Endothelial cell of umbilical vein (primary cell): Measurements from ENCODE around the gene ARHGEF28. TPM values are rescaled to one million over a fixed set of nuclear protein-coding genes. Genes with fewer than 3 reads are reported as not detected.

Experiments used
- BruUV-seq: library from RNA; stranded (reverse); fragments of 400-500 nt; replicated peaks from 2 replicates; lab custom pipeline; 2021; lab: Mats Ljungman, UMichigan
- CTCF ChIA-PET: fragments of 300-600, 350-600 bp; sonication (Branson Sonifier 250); formaldehyde crosslinking; loops from one replicate; lab custom pipeline; 2021; ENCODE audit warnings: antibody characterized with exemption, inconsistent platforms; lab: Charles Lee
- POLR2A ChIA-PET: fragments of 300-600, 350-600 bp; sonication (Branson Sonifier 250); formaldehyde crosslinking; loops from one replicate; lab custom pipeline; 2021; ENCODE audit warnings: antibody characterized with exemption, inconsistent platforms; lab: Charles Lee
- DNase-seq: peaks from one replicate; pipeline ENCODE4 v3.0.0-alpha.2; 2011; ENCODE audit warnings: low read depth, low spot score
- FAIRE-seq: peaks from 2 replicates; lab custom pipeline; 2011; peaks lifted over from hg19 to GRCh38; lab: Jason Lieb, UNC
- H2AFZ ChIP-seq: 2 replicates; pipeline ENCODE4 v1.6.0; 2012; ENCODE audit warnings: low read depth, low read length, control low read depth, inconsistent platforms
- H3K27ac ChIP-seq: 2 replicates; pipeline ENCODE4 v1.5.1; 2011; ENCODE audit warnings: low read depth, mild to moderate bottlenecking, control low read depth, low read length, moderate library complexity; ENCODE audit not compliant: insufficient read depth
- H3K27me3 ChIP-seq, 2 experiments: 2 replicates each; pipeline versions ENCODE4 v1.6.0 to v1.6.1; 2011; ENCODE audit warnings: low read length in 2 of 2, mixed read lengths in 1 of 2; ENCODE audit not compliant: control insufficient read depth in 2 of 2, insufficient read depth in 2 of 2
- H3K36me3 ChIP-seq, 2 experiments: 2 replicates in 1 of 2; 3 replicates in 1 of 2; pipeline ENCODE4 v1.5.1; 2011; ENCODE audit warnings: low read length in 2 of 2, mild to moderate bottlenecking in 1 of 2, moderate library complexity in 1 of 2; ENCODE audit not compliant: control insufficient read depth in 2 of 2, insufficient read depth in 2 of 2; ENCODE audit errors: extremely low read depth in 1 of 2
- H3K4me1 ChIP-seq: 3 replicates; pipeline ENCODE4 v1.5.1; 2011; ENCODE audit warnings: mild to moderate bottlenecking, low read length; ENCODE audit not compliant: control insufficient read depth, insufficient read depth; ENCODE audit errors: extremely low read depth
- H3K4me2 ChIP-seq: 2 replicates; pipeline ENCODE4 v1.6.1; 2011; ENCODE audit warnings: low read length, control low read depth, mixed read lengths; ENCODE audit not compliant: insufficient read depth
- H3K4me3 ChIP-seq, 3 experiments: fragments of 200-600 bp in 1 of 3; sonication (generic), shearing (Covaris generic) in 1 of 3; replicated peaks in 1 of 3; 2 replicates each; pipeline ENCODE4 v1.5.1; 2011 to 2016; ENCODE audit warnings: control low read depth in 3 of 3, low read length in 3 of 3, mild to moderate bottlenecking in 2 of 3, inconsistent platforms in 1 of 3, low read depth in 1 of 3, moderate library complexity in 1 of 3; ENCODE audit not compliant: insufficient read depth in 1 of 3
- H3K79me2 ChIP-seq: 2 replicates; pipeline ENCODE4 v1.6.0; 2012; ENCODE audit warnings: low read length, inconsistent platforms; ENCODE audit not compliant: control insufficient read depth, insufficient read depth
- H3K9ac ChIP-seq: replicated peaks from 2 replicates; pipeline ENCODE3; 2011; ENCODE audit warnings: low read length, control low read depth; ENCODE audit not compliant: insufficient read depth; ENCODE audit errors: extremely low read depth
- H3K9me1 ChIP-seq: replicated peaks from 3 replicates; pipeline ENCODE4 v1.6.0; 2011; ENCODE audit warnings: mild to moderate bottlenecking, low read length; ENCODE audit not compliant: control insufficient read depth, insufficient read depth; ENCODE audit errors: extremely low read depth
- H3K9me3 ChIP-seq: replicated peaks from 2 replicates; pipeline ENCODE4 v1.5.1; 2012; ENCODE audit warnings: low read length, inconsistent platforms; ENCODE audit not compliant: control insufficient read depth, insufficient read depth
- H4K20me1 ChIP-seq: replicated peaks from 2 replicates; pipeline ENCODE3; 2011; ENCODE audit warnings: mild to moderate bottlenecking, low read length; ENCODE audit not compliant: control insufficient read depth, insufficient read depth; ENCODE audit errors: extremely low read depth
- EZH2 ChIP-seq: IDR thresholded peaks from 2 replicates; pipeline ENCODE4 v1.6.1; 2012; ENCODE audit warnings: borderline replicate concordance, low read depth, mild to moderate bottlenecking, moderate library complexity, low read length, inconsistent platforms; ENCODE audit not compliant: severe bottlenecking
- FOS ChIP-seq: IDR thresholded peaks from 2 replicates; pipeline ENCODE4 v1.6.1; 2011; ENCODE audit warnings: mild to moderate bottlenecking, low read length, moderate library complexity, borderline replicate concordance; ENCODE audit not compliant: insufficient read depth
- JUN ChIP-seq: IDR thresholded peaks from 2 replicates; pipeline ENCODE4 v1.6.1; 2011; ENCODE audit warnings: borderline replicate concordance, low read depth; ENCODE audit not compliant: insufficient read length, insufficient read depth
- MYC ChIP-seq: IDR thresholded peaks from one replicate; pipeline ENCODE4 v1.6.1; 2011; ENCODE audit warnings: mild to moderate bottlenecking, low read depth, low read length
- POLR2A ChIP-seq: IDR thresholded peaks from 2 replicates; pipeline ENCODE4 v1.6.1; 2012; ENCODE audit warnings: low read depth, mild to moderate bottlenecking, control low read depth, low read length
- POLR2AphosphoS5 ChIP-seq: IDR thresholded peaks from 2 replicates; pipeline ENCODE4 v1.6.1; 2012; ENCODE audit warnings: low read depth, mild to moderate bottlenecking, control low read depth, low read length, moderate library complexity; ENCODE audit not compliant: insufficient read depth
- dilution Hi-C: fragments of 300-500 bp; cut with MboI; formaldehyde crosslinking; loops from one replicate; pipeline ENCODE4 v1.15.0; 2019; ENCODE audit warnings: low sequenced_read_pairs; ENCODE audit not compliant: extremely low pct_ligation_motif_present
- intact Hi-C: fragments of 100-400 bp; cut with micrococcal nuclease; formaldehyde crosslinking; loops from one replicate; pipeline ENCODE4 v1.10.0; 2022
- polyA plus RNA-seq, 4 experiments: library from polyadenylated mRNA; depleted of rRNA in 3 of 4; stranded (reverse) in 3 of 4; unstranded in 1 of 4; fragments of >200 nt; gene quantifications; 2 replicates each; pipeline versions ENCODE4 v1.2.1 to v1.2.3, GENCODE V29; 2011 to 2012; ENCODE audit warnings: missing spikeins in 1 of 4
- total RNA-seq: library from RNA; stranded (reverse); gene quantifications from 2 replicates; pipeline ENCODE4 v1.2.3, GENCODE V29; 2021
- TF ChIP-seq, protein P1 (sequence below), 2 donors: IDR thresholded peaks; 1 replicate in 1 of 2; 2 replicates in 1 of 2; pipeline ENCODE4 v1.5.1; 2011; ENCODE audit warnings: low read length in 2 of 2, mild to moderate bottlenecking in 2 of 2, moderate library complexity in 2 of 2, control low read depth in 1 of 2, inconsistent platforms in 1 of 2, low read depth in 1 of 2; ENCODE audit not compliant: insufficient read depth in 1 of 2; ENCODE audit errors: extremely low read depth in 1 of 2
- TF ChIP-seq, protein P2 (sequence below): IDR thresholded peaks from 2 replicates; pipeline ENCODE4 v1.6.1; 2011; ENCODE audit not compliant: insufficient read depth, insufficient read length

The ARHGEF28 gene
- total and polyA plus RNA-seq, 2 donors (not counting 3 experiments of a cell fraction or from before 2014, with no cell fraction given): 29.5 to 108 TPM

DNA sequence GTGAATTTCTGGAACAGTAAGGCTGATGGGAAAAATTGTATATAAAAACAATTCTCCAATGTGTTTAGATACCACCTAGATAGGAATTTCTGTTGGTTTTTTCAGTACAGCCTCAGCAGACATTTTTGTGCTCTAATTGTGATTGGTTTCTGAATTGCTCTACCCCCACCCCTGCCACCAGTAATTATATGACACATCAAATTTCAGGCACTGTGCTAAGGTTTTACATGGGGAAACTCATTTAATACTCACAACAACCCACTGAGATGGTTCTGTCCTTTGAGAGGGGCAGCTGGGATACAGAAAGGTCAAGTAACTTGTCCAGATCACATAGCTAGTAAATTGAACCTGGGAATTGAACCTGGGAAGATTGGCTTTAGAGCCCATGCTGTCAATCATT, 288.0 kb downstream of the ARHGEF28 start:
- Histone ChIP-seq H3K27ac (no peak overlapping the region), H3K4me3 (no peak overlapping the region), H2AFZ (no peak overlapping the region), H3K9me3 (no peaks in the 10 kb centered on the region), H3K9me1 (no peaks in the 10 kb centered on the region), H3K36me3 (peaks cover 25 to 26% of the 10 kb centered on the region in 2 experiments), H3K79me2 (peaks cover 2% of the 10 kb centered on the region), H3K4me1 (peaks cover 10% of the 10 kb centered on the region), H3K27me3 (no peaks in the 10 kb centered on the region), H3K9ac (no peak overlapping the region), H4K20me1 (no peaks in the 10 kb centered on the region), H3K4me2 (no peak overlapping the region)
- no TSS peak for BruUV-seq
- DNase-seq (no peak), FAIRE-seq (no peak)
- dilution Hi-C loops: no loop called here
- intact Hi-C loops: no loop called here
- POLR2A ChIA-PET: interaction anchor here (0.7 kb wide), 1 partner anchor 592 kb away, joined by 8 read pairs; no protein-coding TSS in a partner anchor
- TF ChIP-seq EZH2: no peak
- no peak for TF ChIP-seq FOS
- TF ChIP-seq POLR2AphosphoS5: no peak
- TF ChIP-seq, protein P1, sequence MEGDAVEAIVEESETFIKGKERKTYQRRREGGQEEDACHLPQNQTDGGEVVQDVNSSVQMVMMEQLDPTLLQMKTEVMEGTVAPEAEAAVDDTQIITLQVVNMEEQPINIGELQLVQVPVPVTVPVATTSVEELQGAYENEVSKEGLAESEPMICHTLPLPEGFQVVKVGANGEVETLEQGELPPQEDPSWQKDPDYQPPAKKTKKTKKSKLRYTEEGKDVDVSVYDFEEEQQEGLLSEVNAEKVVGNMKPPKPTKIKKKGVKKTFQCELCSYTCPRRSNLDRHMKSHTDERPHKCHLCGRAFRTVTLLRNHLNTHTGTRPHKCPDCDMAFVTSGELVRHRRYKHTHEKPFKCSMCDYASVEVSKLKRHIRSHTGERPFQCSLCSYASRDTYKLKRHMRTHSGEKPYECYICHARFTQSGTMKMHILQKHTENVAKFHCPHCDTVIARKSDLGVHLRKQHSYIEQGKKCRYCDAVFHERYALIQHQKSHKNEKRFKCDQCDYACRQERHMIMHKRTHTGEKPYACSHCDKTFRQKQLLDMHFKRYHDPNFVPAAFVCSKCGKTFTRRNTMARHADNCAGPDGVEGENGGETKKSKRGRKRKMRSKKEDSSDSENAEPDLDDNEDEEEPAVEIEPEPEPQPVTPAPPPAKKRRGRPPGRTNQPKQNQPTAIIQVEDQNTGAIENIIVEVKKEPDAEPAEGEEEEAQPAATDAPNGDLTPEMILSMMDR (IDR thresholded peaks at IDR 0.05; ENCODE audit: extremely low read depth in 1 of 2, insufficient read depth in 1 of 2, low read depth in 1 of 2, low read length in 2 of 2): no peak
- TF ChIP-seq JUN: no peak
- TF ChIP-seq POLR2A: no peak
- TF ChIP-seq, protein P2, sequence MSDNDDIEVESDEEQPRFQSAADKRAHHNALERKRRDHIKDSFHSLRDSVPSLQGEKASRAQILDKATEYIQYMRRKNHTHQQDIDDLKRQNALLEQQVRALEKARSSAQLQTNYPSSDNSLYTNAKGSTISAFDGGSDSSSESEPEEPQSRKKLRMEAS: no peak
- no peak for TF ChIP-seq MYC
- CTCF ChIA-PET: interaction anchor here (5.9 kb wide), 1 partner anchor 12 kb away, joined by 19 read pairs; no protein-coding TSS in a partner anchor
